Lower leg skin (tissue), 4 donors: ENCODE results near the gene KMT2C. TPM values are rescaled to one million over a fixed set of nuclear protein-coding genes. Genes with fewer than 3 reads are reported as not detected.
"Not testable (repeated sequence)": the region's sequence is repeated elsewhere in the genome, so short reads cannot be mapped to it uniquely, and the experiment has no call there.

ENCODE experiments used
- DNase-seq, 2 donors: peaks; one replicate each; pipeline ENCODE4 v3.0.0-alpha.2; 2019; ENCODE audit warnings: low spot score in 2 of 2
- H3K4me3 ChIP-seq: fragments of 200-600 bp; sonication (generic); 2 replicates; pipeline ENCODE4 v1.5.1; 2017; ENCODE audit warnings: mild to moderate bottlenecking, low read depth; ENCODE audit not compliant: poor library complexity, severe bottlenecking
- POLR2A ChIP-seq, 2 donors: fragments of 450-650 bp; IDR thresholded peaks; one replicate each; pipeline ENCODE4 v1.6.1; 2016 to 2017; ENCODE audit warnings: antibody characterized with exemption in 2 of 2, mild to moderate bottlenecking in 1 of 2, moderate library complexity in 1 of 2
- WGBS, 2 donors: methylation state at CpG; one replicate each; pipeline ENCODE4 v1.1.5; 2018; 5-methylcytosine and 5-hydroxymethylcytosine counted together
- intact Hi-C: fragments of 100-400 bp; cut with DNase I; formaldehyde crosslinking; loops from one replicate; pipeline ENCODE4 v1.15.0; 2023; ENCODE audit warnings: low total_unique reads
- total RNA-seq, 4 donors: library from RNA; depleted of rRNA; stranded (reverse); fragments of >200 nt; gene quantifications; one replicate each; pipeline ENCODE4 v1.1.0, GENCODE V29; 2016
- TF ChIP-seq, protein P1 (sequence below), 3 donors: fragments of 450-650 bp; IDR thresholded peaks; one replicate each; pipeline ENCODE4 v1.5.1; 2016; ENCODE audit warnings: antibody characterized with exemption in 3 of 3, mild to moderate bottlenecking in 3 of 3, moderate library complexity in 2 of 3

KMT2C gene
- total RNA-seq, 4 donors from 2014 or later = 64.6 to 79.3 (median 74.7) TPM

DNA sequence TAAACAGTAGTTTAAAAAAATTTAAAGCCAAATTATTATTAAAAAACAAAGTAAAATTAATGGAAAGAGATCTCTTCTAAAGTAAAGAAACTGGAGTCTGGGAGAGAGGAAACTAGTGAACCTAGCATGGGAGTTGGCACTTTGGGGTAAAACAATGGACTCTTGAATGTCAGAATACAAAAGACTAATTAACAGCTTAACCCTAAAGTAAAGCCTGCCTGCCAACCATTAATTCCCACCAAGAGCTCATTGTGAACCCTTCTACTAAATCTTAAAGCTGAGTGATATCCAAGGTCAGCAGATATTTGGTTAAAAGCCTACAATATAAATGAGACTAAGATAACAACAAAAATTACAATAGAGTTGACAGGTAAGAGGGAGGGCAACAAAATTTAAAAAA is 36.5 kb downstream of the KMT2C start:
- H3K4me3 ChIP-seq = no peak overlapping the region
- DNase-seq = no peak
- TF ChIP-seq, protein P1, sequence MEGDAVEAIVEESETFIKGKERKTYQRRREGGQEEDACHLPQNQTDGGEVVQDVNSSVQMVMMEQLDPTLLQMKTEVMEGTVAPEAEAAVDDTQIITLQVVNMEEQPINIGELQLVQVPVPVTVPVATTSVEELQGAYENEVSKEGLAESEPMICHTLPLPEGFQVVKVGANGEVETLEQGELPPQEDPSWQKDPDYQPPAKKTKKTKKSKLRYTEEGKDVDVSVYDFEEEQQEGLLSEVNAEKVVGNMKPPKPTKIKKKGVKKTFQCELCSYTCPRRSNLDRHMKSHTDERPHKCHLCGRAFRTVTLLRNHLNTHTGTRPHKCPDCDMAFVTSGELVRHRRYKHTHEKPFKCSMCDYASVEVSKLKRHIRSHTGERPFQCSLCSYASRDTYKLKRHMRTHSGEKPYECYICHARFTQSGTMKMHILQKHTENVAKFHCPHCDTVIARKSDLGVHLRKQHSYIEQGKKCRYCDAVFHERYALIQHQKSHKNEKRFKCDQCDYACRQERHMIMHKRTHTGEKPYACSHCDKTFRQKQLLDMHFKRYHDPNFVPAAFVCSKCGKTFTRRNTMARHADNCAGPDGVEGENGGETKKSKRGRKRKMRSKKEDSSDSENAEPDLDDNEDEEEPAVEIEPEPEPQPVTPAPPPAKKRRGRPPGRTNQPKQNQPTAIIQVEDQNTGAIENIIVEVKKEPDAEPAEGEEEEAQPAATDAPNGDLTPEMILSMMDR (IDR thresholded peaks at IDR 0.05) = no peak
- no peak for TF ChIP-seq POLR2A (IDR thresholded peaks at IDR 0.05)
- intact Hi-C loops = no loop called here

DNA sequence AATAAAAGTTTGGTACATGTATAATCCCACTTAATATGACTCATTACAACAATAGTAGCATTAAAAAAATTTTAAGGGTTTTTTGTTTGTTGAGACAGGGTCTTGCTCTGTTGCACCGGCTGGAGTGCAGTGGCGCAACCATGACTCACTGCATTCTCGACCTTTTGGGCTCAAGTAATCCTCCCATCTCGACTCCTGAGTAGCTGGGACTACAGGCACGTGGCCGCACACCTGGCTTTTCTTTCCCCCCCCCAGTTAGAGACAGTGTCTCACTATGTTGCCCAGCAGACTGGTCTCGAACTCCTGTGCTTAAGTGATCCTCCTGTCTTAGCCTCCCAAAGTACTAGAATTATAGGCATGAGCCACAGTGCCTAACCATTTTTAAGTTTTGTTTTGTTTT is 40.7 kb downstream of the KMT2C start:
- no peak for TF ChIP-seq POLR2A (IDR thresholded peaks at IDR 0.05)
- TF ChIP-seq, protein P1 (IDR thresholded peaks at IDR 0.05) = no peak
- WGBS, 2 donors = 91% methylated on average over 7 of the region's 7 CpGs
- intact Hi-C loops = no loop called here
- no peak for DNase-seq
- no peak overlapping the region for H3K4me3 ChIP-seq

DNA sequence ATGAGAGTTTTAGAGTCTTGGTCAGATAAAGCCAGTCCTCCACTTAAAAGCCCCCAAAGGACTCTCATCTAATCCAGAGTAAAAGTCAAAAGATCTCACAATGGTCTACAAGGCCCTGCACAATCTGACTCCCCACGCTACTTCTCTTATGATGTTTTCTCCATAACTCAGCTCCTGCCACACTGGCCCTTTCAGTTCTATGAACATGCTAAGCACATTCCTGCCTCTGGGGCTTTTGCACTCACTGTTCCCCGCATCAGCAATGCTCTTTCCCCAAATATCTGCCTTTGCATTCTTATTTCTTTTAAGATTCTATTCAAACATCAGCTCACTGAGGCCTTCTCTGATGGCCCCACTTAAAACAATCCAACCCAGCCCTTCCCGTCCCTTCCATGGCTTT is 41.6 kb downstream of the KMT2C start:
- DNase-seq = peak in 1 of 2 donors; percentile 83
- 50 to 56% methylated on average over 3 of the region's 3 CpGs for WGBS, 2 donors
- H3K4me3 ChIP-seq, intact Hi-C loops: not testable (repeated sequence)

DNA sequence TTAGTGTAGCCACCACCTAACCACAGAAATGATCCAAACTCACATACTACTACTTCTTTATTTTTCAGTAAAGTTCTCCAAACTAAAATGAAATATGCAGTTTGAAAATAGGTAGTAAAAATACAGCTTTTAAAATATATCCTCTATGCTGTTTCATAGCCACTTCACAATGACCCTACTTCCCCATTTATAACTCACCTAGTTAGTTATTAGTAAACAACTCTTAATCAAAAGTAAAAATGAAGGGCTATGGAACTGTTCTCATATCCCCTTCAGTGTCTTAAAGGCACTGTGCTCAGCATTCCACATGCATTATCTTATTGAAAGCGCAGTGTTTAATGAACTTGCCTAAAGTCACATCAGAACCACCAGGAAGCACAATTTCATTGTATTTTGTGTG is 43.5 kb downstream of the KMT2C start:
- TF ChIP-seq POLR2A (IDR thresholded peaks at IDR 0.05) = no peak
- TF ChIP-seq, protein P1 (IDR thresholded peaks at IDR 0.05) = no peak
- DNase-seq = no peak
- H3K4me3 ChIP-seq = no peak overlapping the region
- intact Hi-C loops = no loop called here
- 91 to 96% methylated on average over 1 of the region's 1 CpG for WGBS, 2 donors

DNA sequence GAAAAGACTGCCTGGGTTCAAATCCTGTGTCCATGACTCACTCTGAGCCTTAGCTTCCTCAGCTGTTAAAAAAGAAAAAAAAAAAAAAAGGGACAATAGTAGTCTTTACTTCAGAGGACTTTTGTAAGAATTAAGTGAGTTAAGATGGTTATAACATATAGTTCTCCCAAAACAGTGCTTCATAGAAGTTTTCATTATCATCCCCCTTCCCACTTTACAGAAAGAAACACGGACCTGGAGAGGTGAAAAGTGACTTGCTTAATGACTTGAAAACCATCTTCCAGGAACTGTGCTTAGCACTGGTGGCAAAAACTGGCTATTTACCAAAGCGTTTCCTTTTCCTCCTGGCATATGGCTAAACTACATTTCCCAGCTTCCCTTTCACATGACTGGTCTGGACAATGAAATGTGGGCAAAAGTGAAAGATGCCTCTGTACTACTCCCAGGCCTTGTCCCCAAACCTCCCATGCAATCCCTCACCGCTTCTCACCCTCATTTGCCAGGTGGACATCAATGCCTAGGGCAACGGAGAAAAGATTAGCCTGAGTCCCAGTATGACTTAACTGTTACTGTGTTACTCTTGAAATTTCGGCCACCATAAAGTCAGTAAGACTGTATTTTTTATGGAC is 49.6 kb downstream of the KMT2C start:
- DNase-seq, intact Hi-C loops, H3K4me3 ChIP-seq: not testable (repeated sequence)
- WGBS, 2 donors = 50 to 56% methylated on average over 5 of the region's 5 CpGs

DNA sequence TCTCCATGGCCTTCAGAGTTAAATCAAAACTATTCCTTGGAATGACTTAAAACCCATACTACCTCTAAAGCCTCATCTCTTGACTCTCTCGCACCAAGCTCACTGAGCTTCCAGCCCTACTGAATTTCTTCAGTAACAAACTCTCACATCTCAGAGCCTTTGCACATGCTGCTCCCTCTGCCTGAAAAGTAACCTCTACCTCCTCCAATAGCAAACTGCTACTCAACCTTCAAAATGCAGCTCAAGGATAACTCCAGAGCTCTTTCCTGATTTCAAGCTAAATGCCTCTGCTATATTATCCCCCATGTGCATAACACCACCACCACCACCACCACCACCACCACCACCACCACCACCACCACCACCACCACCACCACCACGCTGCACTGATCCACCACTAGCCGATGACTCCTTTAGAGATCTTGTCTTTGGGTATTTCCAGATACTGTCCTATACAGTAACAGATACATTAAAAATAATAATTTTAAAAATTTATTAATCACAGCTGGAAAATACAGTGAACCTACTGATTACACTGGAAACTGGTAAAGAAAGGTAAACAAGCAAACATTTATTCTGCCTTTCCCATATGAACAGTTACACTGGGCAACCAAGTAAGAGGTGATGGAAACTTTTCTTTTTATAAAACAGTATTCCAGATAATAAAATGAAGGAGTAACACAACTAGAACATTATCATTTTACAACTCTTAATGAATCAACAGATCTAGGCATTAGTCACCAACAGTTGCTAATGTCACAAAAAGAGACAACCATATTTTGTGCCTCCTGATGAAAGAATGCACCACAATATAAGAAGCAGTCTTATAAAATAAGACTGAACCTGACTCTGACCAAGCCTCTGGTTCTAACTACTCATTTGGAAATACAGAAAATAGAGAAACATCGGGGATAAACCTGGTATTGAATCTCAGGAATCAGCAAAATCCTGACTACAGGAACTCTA is 51.3 kb downstream of the KMT2C start:
- 64 to 68% methylated on average over 4 of the region's 4 CpGs for WGBS, 2 donors
- DNase-seq, H3K4me3 ChIP-seq, intact Hi-C loops: not testable (repeated sequence)

DNA sequence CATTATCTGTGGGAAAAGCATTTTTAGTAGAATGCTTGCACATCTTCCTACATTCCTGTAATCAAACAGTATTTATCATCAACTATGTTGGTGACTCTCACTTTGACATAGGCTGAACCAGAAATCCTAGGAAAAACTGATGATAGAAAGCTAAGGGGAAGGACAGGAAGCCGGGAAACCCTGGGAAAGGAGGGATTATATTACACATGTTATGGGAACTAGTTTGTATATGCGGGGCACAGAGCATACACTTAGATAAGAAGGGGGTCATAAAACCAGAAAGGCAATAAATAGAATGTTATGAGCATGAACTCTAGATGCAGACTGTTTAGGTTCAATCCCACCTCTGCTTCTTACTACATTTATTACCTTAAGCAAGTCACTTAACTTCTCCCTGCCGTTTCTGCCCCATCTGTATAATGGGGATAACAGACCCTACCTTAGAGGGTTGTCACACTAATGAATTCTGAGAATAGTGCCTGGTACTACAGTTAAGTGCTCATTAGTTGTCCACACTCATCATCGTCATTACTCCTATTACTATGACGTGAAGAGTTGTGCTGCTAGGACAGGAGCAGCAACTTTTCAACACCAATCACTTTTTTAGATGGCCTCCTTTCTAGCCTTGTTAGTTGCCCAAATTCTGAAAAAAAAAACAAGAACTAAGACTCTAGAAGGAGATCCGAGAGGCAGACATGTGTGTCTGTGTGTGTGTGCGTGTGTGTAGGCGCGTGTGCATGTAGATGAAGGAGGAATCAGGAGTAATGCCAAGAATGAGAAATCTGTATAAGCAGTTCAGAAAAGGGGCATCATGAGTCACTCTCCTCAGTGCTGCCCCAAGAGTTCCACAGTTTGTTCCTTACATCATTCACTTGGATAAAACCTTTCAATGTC is 52.2 kb downstream of the KMT2C start:
- H3K4me3 ChIP-seq = no peak overlapping the region
- TF ChIP-seq POLR2A (IDR thresholded peaks at IDR 0.05) = no peak
- TF ChIP-seq, protein P1 (IDR thresholded peaks at IDR 0.05) = no peak
- DNase-seq = no peak
- intact Hi-C loops = no loop called here
- 60 to 64% methylated on average over 9 of the region's 9 CpGs for WGBS, 2 donors
